ENCODE results near the gene NDST1.

Gene NDST1

DNA sequence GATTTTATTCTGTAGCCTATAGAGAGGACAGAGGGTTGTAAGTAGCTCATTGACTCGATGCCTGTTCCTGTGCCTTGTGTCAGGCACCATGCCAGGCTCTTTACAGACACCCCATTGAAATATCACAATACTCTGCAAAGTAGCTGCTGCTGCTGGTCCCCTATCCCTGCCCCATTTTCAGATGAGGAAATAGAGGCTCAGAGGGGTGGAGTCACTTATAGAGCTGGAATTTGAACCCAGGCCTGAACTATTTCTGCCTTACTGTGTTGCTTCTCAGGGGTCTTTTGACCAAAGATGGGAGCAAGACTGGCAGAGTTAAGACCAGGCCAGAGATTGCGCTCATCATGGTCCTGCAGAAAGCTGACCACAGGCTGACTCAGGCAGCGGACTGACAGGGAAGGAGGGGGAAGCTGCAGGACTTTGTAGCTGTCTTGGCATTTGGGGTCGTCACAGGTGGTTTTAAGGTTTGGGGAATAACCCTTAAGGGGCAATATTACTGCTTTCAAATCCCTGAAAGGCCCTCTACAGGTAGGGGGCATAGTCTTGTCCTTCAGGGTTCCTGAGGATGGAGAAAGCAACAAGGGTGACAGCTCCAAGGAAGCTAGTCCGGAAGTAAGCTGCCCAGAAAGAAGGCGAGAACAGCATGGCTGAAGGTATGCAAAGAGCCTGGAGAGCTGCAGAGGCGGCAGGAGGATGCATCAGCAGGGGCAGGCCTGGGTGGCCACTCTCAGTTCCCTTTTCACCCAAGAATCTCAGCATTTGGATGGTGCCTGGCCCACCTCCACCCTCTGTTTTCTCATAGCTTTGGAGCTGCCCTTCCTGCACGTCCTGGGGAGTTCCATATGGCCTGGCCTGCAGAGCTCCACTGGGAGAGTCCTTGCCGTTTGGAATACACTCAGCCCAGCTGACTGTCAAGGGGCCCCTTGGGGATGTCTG lies 18.3 kb upstream of the NDST1 start:
- no peak for DNase-seq

DNA sequence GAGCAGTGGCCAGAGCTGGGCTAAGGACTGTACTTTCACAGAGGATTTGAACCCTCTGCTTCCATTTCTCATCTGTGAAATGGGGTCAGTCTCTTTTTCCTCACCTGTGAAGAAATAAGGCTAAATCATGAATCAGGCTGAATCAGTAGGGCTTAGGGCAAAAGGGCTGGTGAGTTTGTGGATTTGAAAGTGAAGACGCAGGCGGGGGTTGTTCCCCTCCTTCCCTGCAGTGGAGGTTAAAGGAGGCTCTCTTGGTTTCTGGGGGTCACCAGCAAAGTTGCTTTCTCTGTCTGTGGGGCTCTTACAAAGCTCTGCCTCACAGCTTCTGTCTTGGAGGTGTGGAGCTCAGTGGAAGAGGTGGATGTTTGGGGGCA lies 17.6 kb upstream of the NDST1 start:
- no peak for DNase-seq

DNA sequence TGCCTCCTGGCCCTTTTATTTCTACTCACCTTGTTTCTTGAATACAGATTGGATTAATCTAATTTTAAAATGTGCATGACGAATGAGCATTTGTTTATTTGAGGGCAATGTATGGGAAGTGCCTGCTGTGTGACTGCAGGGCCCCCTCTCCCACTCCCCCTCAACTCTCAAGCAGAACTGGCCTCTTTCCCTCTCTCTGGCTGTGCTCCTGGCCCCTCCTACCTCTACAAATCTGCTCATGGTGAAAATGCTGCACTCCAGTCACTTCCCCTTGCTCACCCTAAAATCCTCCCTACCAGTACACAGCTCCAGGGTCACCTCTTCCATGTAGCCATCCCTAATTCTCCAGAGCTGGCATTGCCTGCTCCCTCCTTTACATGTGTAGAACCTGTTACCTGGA lies 17.2 kb upstream of the NDST1 start:
- DNase-seq: no peak

GRCh38 chr5:150491876-150492275 lies 16.1 kb upstream of the NDST1 start:
- no peak for DNase-seq

DNA sequence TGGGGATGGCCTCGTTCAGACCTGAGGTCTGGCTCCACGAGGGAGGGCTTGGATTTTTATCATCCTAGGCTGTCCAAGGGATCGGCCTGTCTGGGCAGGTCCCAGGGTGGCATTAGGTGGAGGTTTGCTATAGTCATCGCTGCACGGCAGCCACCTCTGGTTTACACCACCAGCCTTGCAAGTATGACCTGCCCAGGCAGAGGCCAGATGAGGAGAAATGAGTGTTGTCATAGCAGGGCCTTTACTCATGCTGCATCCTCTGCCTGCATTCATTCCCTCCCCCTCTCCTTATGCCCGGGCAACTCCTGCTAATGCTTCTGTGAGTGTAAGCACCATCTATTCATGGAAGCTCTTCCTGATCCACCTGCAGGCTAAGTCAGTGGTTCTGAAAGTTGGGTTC lies 15.3 kb upstream of the NDST1 start:
- peak; percentile 83 for DNase-seq

- DNase-seq: no peak
These were observed 11.8 kb upstream of the NDST1 start for GRCh38 chr5:150496098-150496497.

GRCh38 chr5:150496534-150496933 lies 11.4 kb upstream of the NDST1 start:
- no peak for DNase-seq

- DNase-seq: peak; percentile 91
These were observed 10.5 kb upstream of the NDST1 start for GRCh38 chr5:150497274-150497988.

GRCh38 chr5:150497989-150498317 lies 10.0 kb upstream of the NDST1 start:
- DNase-seq: no peak

DNA sequence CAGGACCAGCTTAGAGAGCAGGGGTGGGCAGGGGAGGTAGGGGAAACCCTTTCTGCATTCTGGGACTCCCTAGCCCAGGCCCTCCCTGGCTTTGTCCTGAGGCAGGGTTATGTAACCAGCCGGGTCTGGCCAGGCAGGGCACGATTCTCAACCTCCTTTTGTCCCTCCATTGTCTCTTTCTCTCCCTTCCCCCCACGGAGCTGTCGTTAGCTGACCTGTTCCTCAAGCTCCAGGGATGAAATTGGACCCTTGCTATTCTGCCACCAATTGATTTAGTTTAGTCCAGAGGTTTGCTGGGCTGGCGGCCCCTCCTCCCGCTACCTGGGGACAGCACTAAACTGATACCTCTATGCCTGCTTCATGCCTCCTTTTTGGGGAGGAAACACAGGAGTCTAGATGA lies 9.4 kb upstream of the NDST1 start:
- DNase-seq: no peak

- no peak for DNase-seq
These were observed 9.0 kb upstream of the NDST1 start for GRCh38 chr5:150498971-150499370.

GRCh38 chr5:150499437-150499956 lies 8.4 kb upstream of the NDST1 start:
- no peak for DNase-seq

GRCh38 chr5:150500328-150500841 lies 7.5 kb upstream of the NDST1 start:
- DNase-seq: no peak

GRCh38 chr5:150500905-150501304 lies 7.0 kb upstream of the NDST1 start:
- DNase-seq: no peak

- no peak for DNase-seq
These were observed 5.8 kb upstream of the NDST1 start for GRCh38 chr5:150502106-150502505.

DNA sequence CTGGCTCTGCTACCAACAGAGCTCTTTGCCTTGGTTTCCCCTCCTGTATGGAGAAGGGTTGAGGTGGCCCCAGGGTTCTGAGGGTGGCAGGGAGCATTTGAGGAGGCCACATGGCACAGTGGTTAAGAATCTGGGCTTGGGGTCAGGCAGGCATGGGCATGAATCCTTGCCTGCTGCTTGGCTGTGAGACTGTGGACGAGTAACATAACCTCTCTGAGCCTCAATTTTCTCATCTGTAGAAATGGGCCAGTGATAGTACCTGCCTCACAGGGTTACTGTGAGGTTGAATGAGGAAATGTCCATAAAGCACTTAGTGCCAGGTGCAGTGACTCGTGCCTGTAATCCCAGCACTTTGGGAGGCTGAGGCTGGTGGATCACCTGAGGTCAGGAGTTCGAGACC lies 5.1 kb upstream of the NDST1 start:
- DNase-seq: no peak

DNA sequence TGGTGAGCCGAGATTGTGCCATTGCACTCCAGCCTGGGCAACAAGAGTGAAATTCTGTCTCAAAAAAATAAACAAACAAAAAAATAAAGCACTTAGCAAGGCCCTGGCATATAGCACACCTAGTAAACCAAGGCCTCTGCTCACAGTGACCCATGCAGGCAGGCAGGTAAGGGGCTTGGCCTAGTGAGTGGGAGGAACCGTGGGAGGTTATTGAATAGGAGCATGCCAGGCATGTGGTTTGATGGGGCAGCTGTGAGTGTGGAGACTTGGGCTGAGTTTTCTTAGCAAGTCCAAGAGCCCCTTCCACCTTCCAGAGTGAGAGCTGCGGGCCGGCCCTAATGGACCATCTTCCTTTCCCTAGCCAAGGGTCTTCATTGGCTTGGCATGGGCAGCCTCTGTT lies 4.5 kb upstream of the NDST1 start:
- no peak for DNase-seq

GRCh38 chr5:150503977-150504620 lies 3.8 kb upstream of the NDST1 start:
- peak; percentile 50 for DNase-seq

- no peak for DNase-seq
These were observed 2.9 kb upstream of the NDST1 start for GRCh38 chr5:150505041-150505511.

DNA sequence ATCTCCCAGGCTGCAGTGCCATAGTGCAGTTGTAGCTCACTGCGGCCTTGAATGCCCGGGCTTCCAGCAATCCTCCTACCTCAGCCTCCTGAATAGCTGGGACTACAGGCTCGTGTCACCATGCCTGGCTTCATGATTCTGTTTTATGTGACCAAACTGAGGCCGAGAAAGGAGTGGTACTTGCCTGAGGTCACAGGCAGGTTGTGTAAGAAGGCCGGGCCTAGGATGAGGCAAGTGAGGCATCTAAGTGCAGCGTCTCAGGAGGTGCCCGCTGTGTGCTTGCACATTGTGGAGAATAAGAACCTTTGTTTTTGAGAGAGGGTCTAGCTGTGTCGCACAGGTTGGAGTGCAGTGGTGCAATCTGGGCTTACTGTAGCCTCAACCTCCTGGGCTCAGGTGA lies 2.1 kb upstream of the NDST1 start:
- DNase-seq: no peak

GRCh38 chr5:150506571-150507473 lies 1.1 kb upstream of the NDST1 start:
- DNase-seq: peak; percentile 21

DNA sequence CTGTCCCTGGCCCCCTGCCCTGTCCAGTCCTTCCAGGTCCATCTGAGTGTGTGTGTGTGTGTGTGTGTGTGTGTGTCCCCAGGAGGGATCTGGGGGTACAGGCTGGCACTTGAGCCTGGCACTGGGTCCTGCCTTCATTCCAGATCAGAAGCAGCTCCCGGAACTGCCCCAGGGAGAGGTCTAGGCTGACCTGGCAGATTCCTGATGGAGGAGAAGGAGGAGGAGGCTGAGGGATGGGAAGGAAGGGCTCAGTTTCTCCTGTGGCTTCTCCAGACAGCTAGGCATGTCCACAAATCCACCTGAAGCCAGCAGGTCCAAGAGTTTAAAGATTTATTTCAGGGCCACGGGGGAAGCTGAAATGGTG lies 328 bp downstream of the NDST1 start:
- DNase-seq: no peak

All from kidney glomerular epithelial cell (primary cell).